Hepatocyte (in vitro differentiated cells): ENCODE measurements around the gene CAMKMT.

Source experiments
- EZH2 ChIP-seq: fragments of 200-600 bp; sonication (generic); IDR thresholded peaks from 2 replicates; pipeline ENCODE4 v1.6.1; 2016; ENCODE audit warnings: antibody characterized with exemption, mild to moderate bottlenecking, borderline replicate concordance
- TF ChIP-seq, protein P1 (sequence below): fragments of 200-600 bp; sonication (generic); IDR thresholded peaks from 2 replicates; pipeline ENCODE4 v1.5.1; 2016; ENCODE audit warnings: antibody characterized with exemption, mild to moderate bottlenecking; ENCODE audit not compliant: poor library complexity

DNA sequence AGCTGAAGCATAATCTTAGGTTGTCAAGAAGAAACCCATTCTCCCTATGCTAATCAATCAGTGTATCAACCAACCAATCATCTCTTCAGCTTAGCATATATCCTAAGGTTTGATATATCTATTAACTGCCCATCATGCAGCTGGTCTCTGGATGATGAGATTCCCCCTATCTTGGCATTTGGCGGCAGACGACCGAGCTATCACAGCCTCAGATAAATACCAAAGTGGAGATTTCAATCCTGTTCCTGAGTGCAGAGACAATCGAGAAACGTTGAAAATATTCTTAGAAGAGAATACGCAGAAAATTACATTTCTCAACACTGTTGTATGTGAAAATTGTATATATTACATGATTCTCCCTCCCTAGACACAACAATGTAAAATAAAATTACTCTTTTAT, 320.7 kb downstream of the CAMKMT start:
- TF ChIP-seq, protein P1, sequence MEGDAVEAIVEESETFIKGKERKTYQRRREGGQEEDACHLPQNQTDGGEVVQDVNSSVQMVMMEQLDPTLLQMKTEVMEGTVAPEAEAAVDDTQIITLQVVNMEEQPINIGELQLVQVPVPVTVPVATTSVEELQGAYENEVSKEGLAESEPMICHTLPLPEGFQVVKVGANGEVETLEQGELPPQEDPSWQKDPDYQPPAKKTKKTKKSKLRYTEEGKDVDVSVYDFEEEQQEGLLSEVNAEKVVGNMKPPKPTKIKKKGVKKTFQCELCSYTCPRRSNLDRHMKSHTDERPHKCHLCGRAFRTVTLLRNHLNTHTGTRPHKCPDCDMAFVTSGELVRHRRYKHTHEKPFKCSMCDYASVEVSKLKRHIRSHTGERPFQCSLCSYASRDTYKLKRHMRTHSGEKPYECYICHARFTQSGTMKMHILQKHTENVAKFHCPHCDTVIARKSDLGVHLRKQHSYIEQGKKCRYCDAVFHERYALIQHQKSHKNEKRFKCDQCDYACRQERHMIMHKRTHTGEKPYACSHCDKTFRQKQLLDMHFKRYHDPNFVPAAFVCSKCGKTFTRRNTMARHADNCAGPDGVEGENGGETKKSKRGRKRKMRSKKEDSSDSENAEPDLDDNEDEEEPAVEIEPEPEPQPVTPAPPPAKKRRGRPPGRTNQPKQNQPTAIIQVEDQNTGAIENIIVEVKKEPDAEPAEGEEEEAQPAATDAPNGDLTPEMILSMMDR, result no peak
- TF ChIP-seq EZH2, result no peak
